ENCODE data around the gene BAZ2B.

DNA sequence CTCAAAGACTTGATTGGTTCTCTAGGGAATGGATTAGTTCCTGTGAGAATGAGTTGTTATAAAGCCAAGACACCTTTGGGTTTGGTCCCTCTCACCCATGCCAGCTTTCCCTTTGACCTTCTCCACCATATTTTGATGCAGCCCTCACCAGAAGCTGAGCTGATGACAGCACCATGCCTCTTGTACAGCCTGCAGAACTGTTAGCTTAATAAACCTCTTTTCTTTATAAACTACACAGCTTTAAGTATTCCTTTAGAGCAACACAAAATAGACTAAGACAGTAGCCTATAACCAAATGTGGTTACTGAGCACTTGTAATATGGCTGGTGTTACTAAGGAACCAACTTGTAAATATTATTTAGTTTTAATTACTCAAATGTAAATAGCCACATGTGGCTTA is 55.1 kb downstream of the BAZ2B start:
- TF ChIP-seq, protein P1, sequence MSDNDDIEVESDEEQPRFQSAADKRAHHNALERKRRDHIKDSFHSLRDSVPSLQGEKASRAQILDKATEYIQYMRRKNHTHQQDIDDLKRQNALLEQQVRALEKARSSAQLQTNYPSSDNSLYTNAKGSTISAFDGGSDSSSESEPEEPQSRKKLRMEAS (IDR thresholded peaks at IDR 0.05; ENCODE audit: insufficient read depth, insufficient read length) = no peak
- TF ChIP-seq, protein P2, sequence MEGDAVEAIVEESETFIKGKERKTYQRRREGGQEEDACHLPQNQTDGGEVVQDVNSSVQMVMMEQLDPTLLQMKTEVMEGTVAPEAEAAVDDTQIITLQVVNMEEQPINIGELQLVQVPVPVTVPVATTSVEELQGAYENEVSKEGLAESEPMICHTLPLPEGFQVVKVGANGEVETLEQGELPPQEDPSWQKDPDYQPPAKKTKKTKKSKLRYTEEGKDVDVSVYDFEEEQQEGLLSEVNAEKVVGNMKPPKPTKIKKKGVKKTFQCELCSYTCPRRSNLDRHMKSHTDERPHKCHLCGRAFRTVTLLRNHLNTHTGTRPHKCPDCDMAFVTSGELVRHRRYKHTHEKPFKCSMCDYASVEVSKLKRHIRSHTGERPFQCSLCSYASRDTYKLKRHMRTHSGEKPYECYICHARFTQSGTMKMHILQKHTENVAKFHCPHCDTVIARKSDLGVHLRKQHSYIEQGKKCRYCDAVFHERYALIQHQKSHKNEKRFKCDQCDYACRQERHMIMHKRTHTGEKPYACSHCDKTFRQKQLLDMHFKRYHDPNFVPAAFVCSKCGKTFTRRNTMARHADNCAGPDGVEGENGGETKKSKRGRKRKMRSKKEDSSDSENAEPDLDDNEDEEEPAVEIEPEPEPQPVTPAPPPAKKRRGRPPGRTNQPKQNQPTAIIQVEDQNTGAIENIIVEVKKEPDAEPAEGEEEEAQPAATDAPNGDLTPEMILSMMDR (IDR thresholded peaks at IDR 0.05; ENCODE audit: extremely low read depth in 1 of 2, insufficient read depth in 1 of 2, low read depth in 1 of 2, low read length in 2 of 2) = no peak
- TF ChIP-seq EZH2 (IDR thresholded peaks at IDR 0.05; ENCODE audit: borderline replicate concordance, low read depth, low read length, severe bottlenecking) (no peak), POLR2AphosphoS5 (IDR thresholded peaks at IDR 0.05; ENCODE audit: insufficient read depth, low read depth, low read length) (no peak), POLR2A (IDR thresholded peaks at IDR 0.05; ENCODE audit: low read depth, low read length) (no peak), JUN (IDR thresholded peaks at IDR 0.05; ENCODE audit: borderline replicate concordance, insufficient read depth, insufficient read length, low read depth) (no peak), GATA2 (IDR thresholded peaks at IDR 0.05; ENCODE audit: insufficient read depth, insufficient read length, low read depth, low read length) (no peak), MYC (IDR thresholded peaks at IDR 0.05; ENCODE audit: low read depth, low read length) (no peak)

All from endothelial cell of umbilical vein (primary cell).